GM13976 (cell line): Measurements from ENCODE around the gene TRIM2.
"Not testable (repeated sequence)": the region's sequence is repeated elsewhere in the genome, so short reads cannot be mapped to it uniquely, and the experiment has no call there.

Experiments used
- DNase-seq: peaks from one replicate; pipeline ENCODE4 v3.0.0; 2012; ENCODE audit warnings: low spot score
- CTCF ChIP-seq: IDR thresholded peaks from 2 replicates; pipeline ENCODE4 v1.5.1; 2012; ENCODE audit warnings: borderline replicate concordance, mild to moderate bottlenecking; ENCODE audit not compliant: insufficient read depth; ENCODE audit errors: extremely low read depth, missing control alignments, control extremely low read depth
- in situ Hi-C: fragments of 300-500 bp; cut with MboI; formaldehyde crosslinking; loops from one replicate; pipeline ENCODE4 v1.12.0; 2022; ENCODE audit warnings: low sequenced_read_pairs, mixed read lengths, inconsistent platforms; ENCODE audit not compliant: unreplicated experiment

The TRIM2 gene

GRCh38 chr4:153160821-153161220, 43.4 kb upstream of the TRIM2 start:
- no peak for DNase-seq
- in situ Hi-C loops = no loop called here

GRCh38 chr4:153161226-153161963, 42.8 kb upstream of the TRIM2 start:
- no peak for DNase-seq
- in situ Hi-C loops = no loop called here
- no peak for TF ChIP-seq CTCF

More at GRCh38 chr4:153160821-153161220, 43.4 kb upstream of the TRIM2 start:
- no peak for TF ChIP-seq CTCF

GRCh38 chr4:153165236-153165635, 39.0 kb upstream of the TRIM2 start:
- DNase-seq, in situ Hi-C loops: not testable (repeated sequence)

GRCh38 chr4:153166716-153167501, 37.3 kb upstream of the TRIM2 start:
- in situ Hi-C loops = no loop called here
- no peak for TF ChIP-seq CTCF
- no peak for DNase-seq

GRCh38 chr4:153169776-153170175, 34.5 kb upstream of the TRIM2 start:
- no peak for TF ChIP-seq CTCF
- DNase-seq = no peak
- in situ Hi-C loops = no loop called here

- TF ChIP-seq CTCF = no peak
- in situ Hi-C loops = no loop called here
- DNase-seq = no peak
Measured at GRCh38 chr4:153170407-153170806, 33.8 kb upstream of the TRIM2 start.
